GM23338 (cell line): ENCODE data around the gene SMIM28.

Experiments
- CREB1 ChIP-seq: fragments of 250-450 bp; sonication (Bioruptor Pico); IDR thresholded peaks from 2 replicates; pipeline ENCODE4 v1.5.0; 2020; ENCODE audit warnings: low read depth, mild to moderate bottlenecking, moderate library complexity
- EZH2 ChIP-seq: fragments of 200-600 bp; sonication (generic); IDR thresholded peaks from one replicate; pipeline ENCODE4 v1.8.0; 2017; ENCODE audit warnings: antibody characterized with exemption, mild to moderate bottlenecking, low read depth; ENCODE audit not compliant: unreplicated experiment
- EZH2phosphoT487 ChIP-seq: fragments of 200-600 bp; sonication (generic); IDR thresholded peaks from one replicate; pipeline ENCODE4 v1.8.1; 2018; ENCODE audit warnings: antibody characterized with exemption; ENCODE audit not compliant: unreplicated experiment
- JUNB ChIP-seq: IDR thresholded peaks from one replicate; pipeline ENCODE4 v1.6.1; 2016; ENCODE audit warnings: antibody characterized with exemption; ENCODE audit not compliant: unreplicated experiment
- NANOG ChIP-seq: IDR thresholded peaks from 2 replicates; pipeline ENCODE4 v1.6.1; 2016; ENCODE audit warnings: antibody characterized with exemption, borderline replicate concordance
- POLR2AphosphoS5 ChIP-seq: IDR thresholded peaks from 2 replicates; pipeline ENCODE4 v1.6.1; 2016; ENCODE audit warnings: antibody characterized with exemption, low read depth
- STAT1 ChIP-seq: IDR thresholded peaks from one replicate; pipeline ENCODE4 v1.6.1; 2016; ENCODE audit warnings: antibody characterized with exemption; ENCODE audit not compliant: unreplicated experiment
- ZNF114 ChIP-seq: fragments of 250-450 bp; sonication (Bioruptor Pico); IDR thresholded peaks from 2 replicates; pipeline ENCODE4 v1.5.0; 2020; ENCODE audit warnings: mild to moderate bottlenecking, moderate library complexity
- ZNF331 ChIP-seq: fragments of 250-450 bp; sonication (Bioruptor Pico); IDR thresholded peaks from 2 replicates; pipeline ENCODE4 v1.5.0; 2020; ENCODE audit warnings: low read depth, mild to moderate bottlenecking, moderate library complexity
- TF ChIP-seq, protein P1 (sequence below), 2 experiments: fragments of 200-600 bp in 1 of 2; sonication (generic) in 1 of 2; conservative IDR thresholded peaks; 2 replicates each; pipeline versions ENCODE4 v1.5.1 to v1.6.1; 2016 to 2017; ENCODE audit warnings: antibody characterized with exemption in 2 of 2, low read depth in 2 of 2, mild to moderate bottlenecking in 2 of 2, moderate library complexity in 1 of 2
- TF ChIP-seq, protein P2 (sequence below): IDR thresholded peaks from one replicate; pipeline ENCODE4 v1.6.1; 2018; ENCODE audit warnings: antibody characterized with exemption; ENCODE audit not compliant: unreplicated experiment
- TF ChIP-seq, protein P3 (sequence below): fragments of 250-450 bp; sonication (Bioruptor Pico); IDR thresholded peaks from 2 replicates; pipeline ENCODE4 v1.5.0; 2020; ENCODE audit warnings: mild to moderate bottlenecking, moderate library complexity

DNA sequence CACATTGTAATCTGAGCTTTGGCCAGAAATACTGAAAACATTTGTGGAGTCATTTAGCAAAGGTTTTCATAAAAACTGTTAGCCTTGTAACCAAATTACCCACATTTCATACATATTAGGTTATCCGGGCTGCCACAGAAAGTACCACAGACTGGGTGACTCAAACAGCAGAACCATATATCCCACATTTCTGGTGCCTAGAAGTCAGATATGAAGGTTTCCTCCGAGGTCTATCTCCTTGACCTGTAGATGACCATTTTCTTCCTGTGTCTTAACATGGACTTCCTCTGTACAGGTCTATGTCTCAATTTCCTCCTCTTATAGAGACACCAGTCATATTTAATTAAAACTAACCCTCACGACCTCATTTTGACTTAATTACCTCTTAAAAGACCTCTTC, 49.5 kb upstream of the SMIM28 start:
- TF ChIP-seq POLR2AphosphoS5, result no peak
- no peak for TF ChIP-seq EZH2phosphoT487
- TF ChIP-seq, protein P1, sequence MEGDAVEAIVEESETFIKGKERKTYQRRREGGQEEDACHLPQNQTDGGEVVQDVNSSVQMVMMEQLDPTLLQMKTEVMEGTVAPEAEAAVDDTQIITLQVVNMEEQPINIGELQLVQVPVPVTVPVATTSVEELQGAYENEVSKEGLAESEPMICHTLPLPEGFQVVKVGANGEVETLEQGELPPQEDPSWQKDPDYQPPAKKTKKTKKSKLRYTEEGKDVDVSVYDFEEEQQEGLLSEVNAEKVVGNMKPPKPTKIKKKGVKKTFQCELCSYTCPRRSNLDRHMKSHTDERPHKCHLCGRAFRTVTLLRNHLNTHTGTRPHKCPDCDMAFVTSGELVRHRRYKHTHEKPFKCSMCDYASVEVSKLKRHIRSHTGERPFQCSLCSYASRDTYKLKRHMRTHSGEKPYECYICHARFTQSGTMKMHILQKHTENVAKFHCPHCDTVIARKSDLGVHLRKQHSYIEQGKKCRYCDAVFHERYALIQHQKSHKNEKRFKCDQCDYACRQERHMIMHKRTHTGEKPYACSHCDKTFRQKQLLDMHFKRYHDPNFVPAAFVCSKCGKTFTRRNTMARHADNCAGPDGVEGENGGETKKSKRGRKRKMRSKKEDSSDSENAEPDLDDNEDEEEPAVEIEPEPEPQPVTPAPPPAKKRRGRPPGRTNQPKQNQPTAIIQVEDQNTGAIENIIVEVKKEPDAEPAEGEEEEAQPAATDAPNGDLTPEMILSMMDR (conservative IDR thresholded peaks at IDR 0.05; ENCODE audit: low read depth in 2 of 2), result no peak
- TF ChIP-seq CREB1 (CRISPR knock-in tag), result no peak
- TF ChIP-seq NANOG, result no peak
- TF ChIP-seq, protein P2, sequence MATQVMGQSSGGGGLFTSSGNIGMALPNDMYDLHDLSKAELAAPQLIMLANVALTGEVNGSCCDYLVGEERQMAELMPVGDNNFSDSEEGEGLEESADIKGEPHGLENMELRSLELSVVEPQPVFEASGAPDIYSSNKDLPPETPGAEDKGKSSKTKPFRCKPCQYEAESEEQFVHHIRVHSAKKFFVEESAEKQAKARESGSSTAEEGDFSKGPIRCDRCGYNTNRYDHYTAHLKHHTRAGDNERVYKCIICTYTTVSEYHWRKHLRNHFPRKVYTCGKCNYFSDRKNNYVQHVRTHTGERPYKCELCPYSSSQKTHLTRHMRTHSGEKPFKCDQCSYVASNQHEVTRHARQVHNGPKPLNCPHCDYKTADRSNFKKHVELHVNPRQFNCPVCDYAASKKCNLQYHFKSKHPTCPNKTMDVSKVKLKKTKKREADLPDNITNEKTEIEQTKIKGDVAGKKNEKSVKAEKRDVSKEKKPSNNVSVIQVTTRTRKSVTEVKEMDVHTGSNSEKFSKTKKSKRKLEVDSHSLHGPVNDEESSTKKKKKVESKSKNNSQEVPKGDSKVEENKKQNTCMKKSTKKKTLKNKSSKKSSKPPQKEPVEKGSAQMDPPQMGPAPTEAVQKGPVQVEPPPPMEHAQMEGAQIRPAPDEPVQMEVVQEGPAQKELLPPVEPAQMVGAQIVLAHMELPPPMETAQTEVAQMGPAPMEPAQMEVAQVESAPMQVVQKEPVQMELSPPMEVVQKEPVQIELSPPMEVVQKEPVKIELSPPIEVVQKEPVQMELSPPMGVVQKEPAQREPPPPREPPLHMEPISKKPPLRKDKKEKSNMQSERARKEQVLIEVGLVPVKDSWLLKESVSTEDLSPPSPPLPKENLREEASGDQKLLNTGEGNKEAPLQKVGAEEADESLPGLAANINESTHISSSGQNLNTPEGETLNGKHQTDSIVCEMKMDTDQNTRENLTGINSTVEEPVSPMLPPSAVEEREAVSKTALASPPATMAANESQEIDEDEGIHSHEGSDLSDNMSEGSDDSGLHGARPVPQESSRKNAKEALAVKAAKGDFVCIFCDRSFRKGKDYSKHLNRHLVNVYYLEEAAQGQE, result no peak
- TF ChIP-seq JUNB, result no peak
- no peak for TF ChIP-seq STAT1
- TF ChIP-seq EZH2, result no peak
- no peak for TF ChIP-seq ZNF114 (CRISPR knock-in tag)
- TF ChIP-seq ZNF331 (CRISPR knock-in tag), result no peak
- TF ChIP-seq, protein P3, sequence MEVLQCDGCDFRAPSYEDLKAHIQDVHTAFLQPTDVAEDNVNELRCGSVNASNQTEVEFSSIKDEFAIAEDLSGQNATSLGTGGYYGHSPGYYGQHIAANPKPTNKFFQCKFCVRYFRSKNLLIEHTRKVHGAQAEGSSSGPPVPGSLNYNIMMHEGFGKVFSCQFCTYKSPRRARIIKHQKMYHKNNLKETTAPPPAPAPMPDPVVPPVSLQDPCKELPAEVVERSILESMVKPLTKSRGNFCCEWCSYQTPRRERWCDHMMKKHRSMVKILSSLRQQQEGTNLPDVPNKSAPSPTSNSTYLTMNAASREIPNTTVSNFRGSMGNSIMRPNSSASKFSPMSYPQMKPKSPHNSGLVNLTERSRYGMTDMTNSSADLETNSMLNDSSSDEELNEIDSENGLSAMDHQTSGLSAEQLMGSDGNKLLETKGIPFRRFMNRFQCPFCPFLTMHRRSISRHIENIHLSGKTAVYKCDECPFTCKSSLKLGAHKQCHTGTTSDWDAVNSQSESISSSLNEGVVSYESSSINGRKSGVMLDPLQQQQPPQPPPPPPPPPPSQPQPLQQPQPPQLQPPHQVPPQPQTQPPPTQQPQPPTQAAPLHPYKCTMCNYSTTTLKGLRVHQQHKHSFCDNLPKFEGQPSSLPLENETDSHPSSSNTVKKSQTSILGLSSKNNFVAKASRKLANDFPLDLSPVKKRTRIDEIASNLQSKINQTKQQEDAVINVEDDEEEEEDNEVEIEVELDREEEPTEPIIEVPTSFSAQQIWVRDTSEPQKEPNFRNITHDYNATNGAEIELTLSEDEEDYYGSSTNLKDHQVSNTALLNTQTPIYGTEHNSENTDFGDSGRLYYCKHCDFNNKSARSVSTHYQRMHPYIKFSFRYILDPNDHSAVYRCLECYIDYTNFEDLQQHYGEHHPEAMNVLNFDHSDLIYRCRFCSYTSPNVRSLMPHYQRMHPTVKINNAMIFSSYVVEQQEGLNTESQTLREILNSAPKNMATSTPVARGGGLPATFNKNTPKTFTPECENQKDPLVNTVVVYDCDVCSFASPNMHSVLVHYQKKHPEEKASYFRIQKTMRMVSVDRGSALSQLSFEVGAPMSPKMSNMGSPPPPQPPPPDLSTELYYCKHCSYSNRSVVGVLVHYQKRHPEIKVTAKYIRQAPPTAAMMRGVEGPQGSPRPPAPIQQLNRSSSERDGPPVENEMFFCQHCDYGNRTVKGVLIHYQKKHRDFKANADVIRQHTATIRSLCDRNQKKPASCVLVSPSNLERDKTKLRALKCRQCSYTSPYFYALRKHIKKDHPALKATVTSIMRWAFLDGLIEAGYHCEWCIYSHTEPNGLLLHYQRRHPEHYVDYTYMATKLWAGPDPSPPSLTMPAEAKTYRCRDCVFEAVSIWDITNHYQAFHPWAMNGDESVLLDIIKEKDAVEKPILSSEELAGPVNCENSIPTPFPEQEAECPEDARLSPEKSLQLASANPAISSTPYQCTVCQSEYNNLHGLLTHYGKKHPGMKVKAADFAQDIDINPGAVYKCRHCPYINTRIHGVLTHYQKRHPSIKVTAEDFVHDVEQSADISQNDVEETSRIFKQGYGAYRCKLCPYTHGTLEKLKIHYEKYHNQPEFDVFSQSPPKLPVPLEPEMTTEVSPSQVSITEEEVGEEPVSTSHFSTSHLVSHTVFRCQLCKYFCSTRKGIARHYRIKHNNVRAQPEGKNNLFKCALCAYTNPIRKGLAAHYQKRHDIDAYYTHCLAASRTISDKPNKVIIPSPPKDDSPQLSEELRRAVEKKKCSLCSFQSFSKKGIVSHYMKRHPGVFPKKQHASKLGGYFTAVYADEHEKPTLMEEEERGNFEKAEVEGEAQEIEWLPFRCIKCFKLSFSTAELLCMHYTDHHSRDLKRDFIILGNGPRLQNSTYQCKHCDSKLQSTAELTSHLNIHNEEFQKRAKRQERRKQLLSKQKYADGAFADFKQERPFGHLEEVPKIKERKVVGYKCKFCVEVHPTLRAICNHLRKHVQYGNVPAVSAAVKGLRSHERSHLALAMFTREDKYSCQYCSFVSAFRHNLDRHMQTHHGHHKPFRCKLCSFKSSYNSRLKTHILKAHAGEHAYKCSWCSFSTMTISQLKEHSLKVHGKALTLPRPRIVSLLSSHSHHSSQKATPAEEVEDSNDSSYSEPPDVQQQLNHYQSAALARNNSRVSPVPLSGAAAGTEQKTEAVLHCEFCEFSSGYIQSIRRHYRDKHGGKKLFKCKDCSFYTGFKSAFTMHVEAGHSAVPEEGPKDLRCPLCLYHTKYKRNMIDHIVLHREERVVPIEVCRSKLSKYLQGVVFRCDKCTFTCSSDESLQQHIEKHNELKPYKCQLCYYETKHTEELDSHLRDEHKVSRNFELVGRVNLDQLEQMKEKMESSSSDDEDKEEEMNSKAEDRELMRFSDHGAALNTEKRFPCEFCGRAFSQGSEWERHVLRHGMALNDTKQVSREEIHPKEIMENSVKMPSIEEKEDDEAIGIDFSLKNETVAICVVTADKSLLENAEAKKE (CRISPR knock-in tag), result no peak
